Purkinje cell (primary cell): ENCODE results near the gene CCR9. TPM values are rescaled to one million over a fixed set of nuclear protein-coding genes. Genes with fewer than 3 reads are reported as not detected.

Experiments
- polyA plus RNA-seq: library from polyadenylated mRNA; unstranded; fragments of >200 nt; fragmentation: Nextera tagmentation; gene quantifications from 2 replicates; pipeline ENCODE4 v1.2.1, GENCODE V29; 2014

The CCR9 gene, protein sequence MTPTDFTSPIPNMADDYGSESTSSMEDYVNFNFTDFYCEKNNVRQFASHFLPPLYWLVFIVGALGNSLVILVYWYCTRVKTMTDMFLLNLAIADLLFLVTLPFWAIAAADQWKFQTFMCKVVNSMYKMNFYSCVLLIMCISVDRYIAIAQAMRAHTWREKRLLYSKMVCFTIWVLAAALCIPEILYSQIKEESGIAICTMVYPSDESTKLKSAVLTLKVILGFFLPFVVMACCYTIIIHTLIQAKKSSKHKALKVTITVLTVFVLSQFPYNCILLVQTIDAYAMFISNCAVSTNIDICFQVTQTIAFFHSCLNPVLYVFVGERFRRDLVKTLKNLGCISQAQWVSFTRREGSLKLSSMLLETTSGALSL
- polyA plus RNA-seq = not detected in 2 replicates

DNA sequence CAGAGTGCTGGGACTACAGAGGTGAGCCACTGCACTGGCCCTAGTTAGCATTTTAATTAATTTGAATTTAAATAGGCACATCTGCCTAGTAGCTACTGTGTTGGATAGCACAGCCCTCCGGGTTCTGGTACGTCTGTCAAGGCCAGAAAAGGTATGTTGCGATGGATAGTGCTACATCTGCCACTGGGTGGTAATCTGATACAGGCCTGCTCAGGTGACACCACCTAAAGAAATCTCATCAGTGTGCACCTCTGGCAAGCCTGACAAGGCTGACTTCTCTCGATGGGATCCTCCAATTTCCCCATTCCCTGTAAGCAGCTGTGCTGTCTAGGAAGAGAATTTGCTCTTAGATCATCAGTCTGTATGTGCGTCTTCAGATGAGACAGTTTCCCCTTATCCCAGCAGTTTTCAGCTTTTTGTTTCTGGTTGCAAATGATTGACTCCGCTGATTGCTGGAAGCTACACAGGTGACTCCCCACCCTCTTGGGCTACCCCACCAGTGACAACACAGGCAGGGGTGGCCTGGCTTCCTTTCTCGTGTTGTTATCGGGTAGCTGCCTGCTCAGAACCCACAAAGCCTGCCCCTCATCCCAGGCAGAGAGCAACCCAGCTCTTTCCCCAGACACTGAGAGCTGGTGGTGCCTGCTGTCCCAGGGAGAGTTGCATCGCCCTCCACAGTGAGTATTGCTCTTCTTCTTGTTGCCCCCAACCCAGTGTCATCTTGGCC, at the start of gene CCR9:
Gene CCR9, plus strand, starts transcription at position 565 of the 727 bp plus-strand sequence. CDS start 8,391 bp downstream, outside the sequence.

DNA sequence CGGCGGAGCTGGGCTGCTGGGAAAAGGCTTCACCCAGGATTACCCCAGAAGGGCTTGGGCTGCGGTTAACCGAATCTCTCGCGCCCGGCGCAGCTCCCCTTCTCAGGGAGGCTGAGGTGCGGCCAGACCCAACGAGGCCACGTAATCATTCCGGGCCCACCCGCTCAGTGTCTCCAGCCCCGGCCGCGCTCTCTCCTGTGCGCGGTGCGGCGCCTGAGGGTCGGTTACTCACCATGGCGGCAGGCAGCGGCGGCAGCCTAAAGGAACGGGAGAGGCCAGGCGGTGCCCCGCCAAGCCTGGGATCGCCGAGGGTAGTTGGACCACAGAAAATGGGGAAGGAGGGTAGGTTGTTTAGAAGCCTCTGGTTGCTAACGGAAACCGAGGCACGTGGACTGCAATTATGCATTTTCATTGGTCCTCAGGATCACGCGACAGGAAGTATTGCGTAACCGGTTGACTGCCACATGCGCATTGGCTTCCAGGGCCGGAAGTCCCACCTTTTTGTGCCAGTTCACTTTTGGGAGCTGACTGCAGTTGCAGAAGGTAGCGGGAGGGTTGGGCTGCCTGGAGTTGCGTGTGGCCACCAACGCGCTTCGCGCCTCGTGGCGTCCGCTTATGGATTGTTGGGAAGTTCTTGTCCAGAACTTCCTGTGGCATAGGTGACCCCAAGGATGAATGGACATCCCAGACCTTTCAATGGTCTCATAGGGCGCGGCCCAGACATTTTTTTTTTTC, 44.4 kb upstream of the CCR9 start, which contains the start of gene LZTFL1:
Gene LZTFL1, minus strand, starts transcription at position 363 of the 735 bp plus-strand sequence. Its CDS starts 128 bp downstream, at position 235.

DNA sequence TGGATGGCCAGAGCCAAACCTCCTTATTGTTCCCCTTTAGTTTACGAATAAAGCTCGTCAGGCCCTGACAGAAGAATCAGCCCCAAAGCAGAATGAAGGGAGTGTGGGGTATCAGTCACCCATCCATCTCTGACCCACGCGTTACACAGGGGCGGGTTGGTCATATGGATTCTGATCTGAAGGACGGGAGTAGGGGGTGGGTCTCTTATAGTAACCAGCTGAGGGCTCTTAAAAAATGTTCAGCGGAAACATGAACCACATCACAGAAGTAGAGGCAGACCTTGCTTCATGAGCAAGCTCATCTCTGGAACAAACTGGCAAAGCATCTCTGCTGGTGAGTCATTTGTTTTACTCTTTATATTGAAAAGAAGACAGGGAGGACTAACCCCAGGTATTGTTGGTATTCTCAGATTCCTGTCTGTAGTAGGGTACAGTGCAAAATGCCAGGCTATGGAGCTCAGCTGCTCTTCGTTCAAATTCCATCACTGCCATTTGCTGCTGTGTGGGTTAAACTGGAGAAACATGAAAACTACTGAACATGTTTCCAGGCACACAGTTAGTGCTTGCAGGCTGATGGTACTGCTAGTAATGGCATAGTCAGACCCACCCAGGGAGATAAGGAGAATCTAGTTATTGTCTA, 57.0 kb downstream of the CCR9 start, which contains the start of gene CXCR6:
Gene CXCR6, plus strand, starts transcription at position 258 of the 640 bp plus-strand sequence. CDS start 3,018 bp downstream, outside the sequence.

Other genes with a start within 250 kb of the CCR9 start
- 62.0 and 77.7 TPM in 2 replicates for gene SACM1L, start 197.1 kb upstream of the CCR9 start, polyA plus RNA-seq
- not detected in 2 replicates for gene SLC6A20, start 90.0 kb upstream of the CCR9 start, polyA plus RNA-seq
- gene LZTFL1, start 44.4 kb upstream of the CCR9 start, polyA plus RNA-seq = 15.8 and 23.6 TPM in 2 replicates
- not detected in 2 replicates for gene CXCR6, start 56.9 kb downstream of the CCR9 start, polyA plus RNA-seq
- 0.22 and 0.31 TPM in 2 replicates for gene FYCO1, start 109.3 kb downstream of the CCR9 start, polyA plus RNA-seq
- gene XCR1, start 140.9 kb downstream of the CCR9 start, polyA plus RNA-seq = not detected in 2 replicates